Measurements from ENCODE around the gene NIT1.

Gene NIT1

GRCh38 chr1:161117759-161118581, at the start of gene NIT1, which contains the start of gene PFDN2:
Gene NIT1, plus strand, starts transcription at chr1:161118105. Its CDS starts 72 bp downstream, at chr1:161118177.
Gene PFDN2, minus strand, starts transcription at chr1:161118037. Its CDS starts 11 bp downstream, at chr1:161118026.
- peak; percentile 77 for DNase-seq

- DNase-seq, result peak; percentile 77
These were observed 49.3 kb upstream of the NIT1 start for GRCh38 chr1:161068306-161069234.

- no peak for DNase-seq
These were observed 48.7 kb upstream of the NIT1 start for GRCh38 chr1:161069241-161069640.

- DNase-seq, result peak; percentile 86
These were observed 48.1 kb upstream of the NIT1 start, which contains the start of gene ARHGAP30 for GRCh38 chr1:161069731-161070270. Gene ARHGAP30, minus strand, starts transcription at chr1:161069891. Its CDS starts 267 bp downstream, at chr1:161069624.

- no peak for DNase-seq
These were observed 47.1 kb upstream of the NIT1 start for GRCh38 chr1:161070761-161071160.

GRCh38 chr1:161071886-161072371, 46.0 kb upstream of the NIT1 start:
- peak; percentile 51 for DNase-seq

- DNase-seq, result no peak
These were observed 45.0 kb upstream of the NIT1 start for GRCh38 chr1:161072751-161073449.

- DNase-seq, result no peak
These were observed 44.3 kb upstream of the NIT1 start for GRCh38 chr1:161073474-161074121.

- no peak for DNase-seq
These were observed 43.1 kb upstream of the NIT1 start for GRCh38 chr1:161074676-161075368.

- DNase-seq, result no peak
These were observed 41.5 kb upstream of the NIT1 start for GRCh38 chr1:161076410-161076809.

GRCh38 chr1:161077426-161077825, 40.5 kb upstream of the NIT1 start:
- no peak for DNase-seq

GRCh38 chr1:161079436-161080110, 38.3 kb upstream of the NIT1 start:
- DNase-seq, result no peak

- no peak for DNase-seq
These were observed 37.2 kb upstream of the NIT1 start for GRCh38 chr1:161080441-161081405.

GRCh38 chr1:161081519-161081918, 36.4 kb upstream of the NIT1 start:
- DNase-seq, result no peak

- DNase-seq, result no peak
These were observed 35.4 kb upstream of the NIT1 start for GRCh38 chr1:161082483-161082882.

- no peak for DNase-seq
These were observed 34.7 kb upstream of the NIT1 start for GRCh38 chr1:161082996-161083747.

GRCh38 chr1:161083748-161084596, 33.9 kb upstream of the NIT1 start:
- DNase-seq, result no peak

GRCh38 chr1:161084597-161084988, 33.3 kb upstream of the NIT1 start:
- no peak for DNase-seq
